ENCODE data around the gene UGGT1. TPM values are rescaled to one million over a fixed set of nuclear protein-coding genes. Genes with fewer than 3 reads are reported as not detected.

The UGGT1 gene
- total and polyA plus RNA-seq, 8 donors: 2.0 to 83.6 (median 18.8) TPM

DNA sequence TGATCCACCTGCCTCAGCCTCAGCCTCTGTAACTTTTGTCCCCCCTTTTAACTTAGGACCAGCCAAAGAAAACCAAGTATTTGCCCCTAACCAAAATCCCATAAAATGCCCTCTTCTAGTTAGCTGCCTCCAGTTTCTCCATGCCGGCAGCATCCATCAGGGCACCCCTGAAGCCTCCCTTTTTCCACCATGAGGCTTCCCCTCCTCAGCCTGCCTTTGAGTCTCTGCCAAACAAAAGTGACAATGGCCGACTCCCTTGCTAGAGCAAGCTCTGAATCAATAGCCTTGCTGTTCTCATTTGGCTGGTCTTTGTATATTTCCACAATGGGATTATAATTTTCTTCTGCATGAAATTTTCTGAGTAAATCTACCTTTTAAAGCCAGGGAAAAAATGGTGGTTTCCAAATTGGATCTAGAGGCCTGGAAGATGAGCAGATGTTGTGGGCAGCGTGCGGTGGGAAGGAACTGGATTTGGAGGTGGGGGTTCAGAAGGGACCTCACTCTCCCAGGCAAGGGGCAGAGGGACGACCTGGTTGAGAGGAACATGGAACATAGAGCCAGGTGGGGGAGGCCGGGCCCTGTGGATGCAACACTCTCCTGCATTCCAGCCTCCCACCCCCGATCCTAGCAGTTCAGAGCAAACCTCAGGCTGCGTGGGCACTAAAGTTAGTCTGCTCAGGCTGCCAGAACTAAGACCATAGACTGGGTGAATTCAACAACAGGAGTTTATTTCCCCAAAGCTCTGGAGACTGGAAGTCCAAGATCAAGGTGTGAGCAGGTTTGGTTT is 147.1 kb downstream of the UGGT1 start:
- TF ChIP-seq, protein P1, sequence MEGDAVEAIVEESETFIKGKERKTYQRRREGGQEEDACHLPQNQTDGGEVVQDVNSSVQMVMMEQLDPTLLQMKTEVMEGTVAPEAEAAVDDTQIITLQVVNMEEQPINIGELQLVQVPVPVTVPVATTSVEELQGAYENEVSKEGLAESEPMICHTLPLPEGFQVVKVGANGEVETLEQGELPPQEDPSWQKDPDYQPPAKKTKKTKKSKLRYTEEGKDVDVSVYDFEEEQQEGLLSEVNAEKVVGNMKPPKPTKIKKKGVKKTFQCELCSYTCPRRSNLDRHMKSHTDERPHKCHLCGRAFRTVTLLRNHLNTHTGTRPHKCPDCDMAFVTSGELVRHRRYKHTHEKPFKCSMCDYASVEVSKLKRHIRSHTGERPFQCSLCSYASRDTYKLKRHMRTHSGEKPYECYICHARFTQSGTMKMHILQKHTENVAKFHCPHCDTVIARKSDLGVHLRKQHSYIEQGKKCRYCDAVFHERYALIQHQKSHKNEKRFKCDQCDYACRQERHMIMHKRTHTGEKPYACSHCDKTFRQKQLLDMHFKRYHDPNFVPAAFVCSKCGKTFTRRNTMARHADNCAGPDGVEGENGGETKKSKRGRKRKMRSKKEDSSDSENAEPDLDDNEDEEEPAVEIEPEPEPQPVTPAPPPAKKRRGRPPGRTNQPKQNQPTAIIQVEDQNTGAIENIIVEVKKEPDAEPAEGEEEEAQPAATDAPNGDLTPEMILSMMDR (IDR thresholded peaks at IDR 0.05): no peak
- TF ChIP-seq POLR2A (IDR thresholded peaks at IDR 0.05) (no peak), EP300 (IDR thresholded peaks at IDR 0.05) (no peak), POLR2AphosphoS5 (IDR thresholded peaks at IDR 0.05) (no peak)
- no peak overlapping the region for H3K4me3 ChIP-seq
- peaks cover 0 to 7% (median 4%) of the 10 kb centered on the region in 4 donors for H3K4me1 ChIP-seq
- 85 to 94% (median 87%) methylated on average over 8 of the region's 8 CpGs for WGBS, 5 donors
- H3K9me3 ChIP-seq: no peaks in the 10 kb centered on the region
- peak overlapping the region in 1 of 5 donors; percentile 71 for H3K27ac ChIP-seq
- no peak for DNase-seq
- intact Hi-C loops (cut with DNase I; ENCODE audit: low total_unique reads): no loop called here
- no peaks in the 10 kb centered on the region for H3K36me3 ChIP-seq
- H3K27me3 ChIP-seq: no peaks in the 10 kb centered on the region

GRCh38 chr2:128241896-128242295 is 150.9 kb downstream of the UGGT1 start:
- Histone ChIP-seq H3K9me3 (no peaks in the 10 kb centered on the region), H3K36me3 (no peaks in the 10 kb centered on the region), H3K4me1 (no peaks in the 10 kb centered on the region), H3K27ac (no peak overlapping the region), H3K4me3 (no peak overlapping the region), H3K27me3 (no peaks in the 10 kb centered on the region)
- no peak for TF ChIP-seq EP300 (IDR thresholded peaks at IDR 0.05)
- TF ChIP-seq, protein P1 (IDR thresholded peaks at IDR 0.05): no peak
- no peak for TF ChIP-seq POLR2AphosphoS5 (IDR thresholded peaks at IDR 0.05)
- intact Hi-C loops (cut with DNase I; ENCODE audit: low total_unique reads): no loop called here
- DNase-seq: no peak
- WGBS, 5 donors: 58 to 85% (median 76%) methylated on average over 3 of the region's 3 CpGs

Small RNA genes lying within 50 kb of the gene (small RNA-seq; reads per million reads assigned to genes)
- gene AC108059.2: 0 reads per million in 4 donors
- gene AC108059.3: 0 reads per million in 4 donors
- gene DYNLT3P2: 0 reads per million in 4 donors
- 0 reads per million in 4 donors for gene RF00019

Other genes starting within 250 kb of the UGGT1 start
- 10 to 100 TPM in 2 of 5 donors, 1 to 10 TPM in 3; 3.5 to 20.1 (median 8.7) TPM for gene POLR2D, start 233.0 kb upstream of the UGGT1 start, total RNA-seq
- gene POLR2D, start 233.0 kb upstream of the UGGT1 start, polyA plus RNA-seq: 10 to 100 TPM in 1 of 3 donors, 1 to 10 TPM in 2; 6.3 to 10.5 (median 7.9) TPM
- gene AMMECR1L, start 205.2 kb upstream of the UGGT1 start, total RNA-seq: 10 to 100 TPM in 3 of 5 donors, 1 to 10 TPM in 2; 1.4 to 19.8 (median 14.3) TPM
- 1 to 10 TPM; 5.7 to 6.7 (median 6.4) TPM for gene AMMECR1L, start 205.2 kb upstream of the UGGT1 start, polyA plus RNA-seq
- 10 to 100 TPM in 2 of 5 donors, 1 to 10 TPM in 3; 4.8 to 42.0 (median 8.0) TPM for gene SAP130, start 63.1 kb upstream of the UGGT1 start, total RNA-seq
- 1 to 10 TPM; 5.1 to 7.6 (median 5.4) TPM for gene SAP130, start 63.1 kb upstream of the UGGT1 start, polyA plus RNA-seq
- gene HS6ST1, start 227.7 kb downstream of the UGGT1 start, total RNA-seq: 100 to 1,000 TPM in 1 of 5 donors, 10 to 100 TPM in 2, 1 to 10 TPM in 2; 2.9 to 178 (median 20.7) TPM
- 10 to 100 TPM in 2 of 3 donors, 1 to 10 TPM in 1; 5.8 to 15.2 (median 10.5) TPM for gene HS6ST1, start 227.7 kb downstream of the UGGT1 start, polyA plus RNA-seq